HCT116 (cell line): ENCODE measurements around the gene CCDC107. TPM values are rescaled to one million over a fixed set of nuclear protein-coding genes. Genes with fewer than 3 reads are reported as not detected.

Experiments
- ATAC-seq: fragments of 200-7000 bp; cut with Tn5 transposase; 2 replicates; pipeline ENCODE4 v1.9.1; 2020; ENCODE audit warnings: mild to moderate bottlenecking, moderate library complexity
- BruUV-seq: library from RNA; stranded (reverse); fragments of 400-500 nt; replicated peaks from 2 replicates; lab custom pipeline; 2021; lab: Mats Ljungman, UMichigan
- CTCF ChIA-PET: fragments of 300-600 bp; sonication (Branson Sonifier 250); formaldehyde crosslinking; loops from one replicate; lab custom pipeline; 2021; ENCODE audit warnings: antibody characterized with exemption; lab: Charles Lee
- POLR2A ChIA-PET: fragments of 300-600, 350-600 bp; sonication (Branson Sonifier 250); formaldehyde crosslinking; loops from one replicate; lab custom pipeline; 2021; ENCODE audit warnings: antibody characterized with exemption; lab: Charles Lee
- RAD21 ChIA-PET, 2 experiments: fragments of 300-600 bp; sonication (Branson Sonifier 250); formaldehyde crosslinking; loops; one replicate each; lab custom pipeline; 2023; ENCODE audit warnings: low total read pairs in 2 of 2; ENCODE audit not compliant: uncharacterized antibody in 2 of 2, unreplicated experiment in 2 of 2, low non-redundant PET in 1 of 2; lab: Charles Lee
- DNase-seq: peaks from one replicate; pipeline ENCODE4 v3.0.0-alpha.2; 2010; ENCODE audit warnings: low read depth, low spot score
- H2AFZ ChIP-seq: fragments of 200-600 bp; shearing (Covaris generic), sonication (generic); 2 replicates; pipeline ENCODE4 v1.6.1; 2017; ENCODE audit warnings: low read depth, mixed run types, mixed read lengths, antibody characterized with exemption, low read length; ENCODE audit not compliant: poor library complexity, severe bottlenecking
- H3K27ac ChIP-seq: 2 replicates; pipeline ENCODE4 v1.5.1; 2012; ENCODE audit warnings: low read depth, low read length
- H3K27me3 ChIP-seq: fragments of 200-600 bp; sonication (generic); 2 replicates; pipeline ENCODE4 v1.6.1; 2016; ENCODE audit warnings: mixed run types, low read length, mixed read lengths; ENCODE audit not compliant: insufficient read depth
- H3K36me3 ChIP-seq, 2 experiments: fragments of 200-500 bp in 1 of 2; fragments of 200-600 bp in 1 of 2; sonication (Bioruptor generic) in 1 of 2; sonication (generic) in 1 of 2; 2 replicates each; pipeline versions ENCODE4 v1.5.1 to v1.6.1; 2014 to 2016; ENCODE audit warnings: low read length in 2 of 2, inconsistent platforms in 1 of 2, mixed read lengths in 1 of 2, mixed run types in 1 of 2; ENCODE audit not compliant: insufficient read depth in 2 of 2, control insufficient read depth in 1 of 2
- H3K4me1 ChIP-seq, 2 experiments: fragments of 200-600 bp in 1 of 2; sonication (generic) in 1 of 2; 2 replicates each; pipeline versions ENCODE4 v1.5.1 to v1.6.1; 2012 to 2017; ENCODE audit warnings: low read length in 2 of 2, inconsistent platforms in 1 of 2, mild to moderate bottlenecking in 1 of 2, mixed read lengths in 1 of 2, mixed run types in 1 of 2, moderate library complexity in 1 of 2; ENCODE audit not compliant: insufficient read depth in 2 of 2, control insufficient read depth in 1 of 2
- H3K4me2 ChIP-seq: fragments of 200-600 bp; sonication (generic); 2 replicates; pipeline ENCODE4 v1.6.1; 2017; ENCODE audit warnings: mixed run types, low read length, mixed read lengths
- H3K4me3 ChIP-seq, 2 experiments: fragments of 200-600 bp in 1 of 2; sonication (generic) in 1 of 2; replicated peaks in 1 of 2; 2 replicates each; pipeline ENCODE4 v1.5.1; 2011 to 2016; ENCODE audit warnings: low read length in 2 of 2, control low read depth in 1 of 2, low read depth in 1 of 2, mild to moderate bottlenecking in 1 of 2, mixed read lengths in 1 of 2, mixed run types in 1 of 2
- H3K79me2 ChIP-seq: fragments of 200-600 bp; sonication (generic); 2 replicates; pipeline ENCODE4 v1.6.1; 2017; ENCODE audit warnings: mild to moderate bottlenecking, mixed run types, low read length, moderate library complexity, mixed read lengths; ENCODE audit not compliant: insufficient read depth
- H3K9ac ChIP-seq: fragments of 200-600 bp; sonication (generic); 2 replicates; pipeline ENCODE4 v1.6.1; 2016; ENCODE audit warnings: low read length, mixed read lengths
- H3K9me2 ChIP-seq: fragments of 200-600 bp; sonication (generic), shearing (Covaris generic); 2 replicates; pipeline ENCODE4 v1.6.1; 2017; ENCODE audit warnings: mixed run types, mild to moderate bottlenecking, moderate library complexity; ENCODE audit not compliant: insufficient read depth
- H3K9me3 ChIP-seq, 2 experiments: fragments of 200-500 bp in 1 of 2; fragments of 200-600 bp in 1 of 2; sonication (Bioruptor generic) in 1 of 2; sonication (generic) in 1 of 2; 2 replicates each; pipeline ENCODE4 v1.6.1; 2014 to 2017; ENCODE audit warnings: low read length in 2 of 2, mixed read lengths in 2 of 2, inconsistent platforms in 1 of 2, low read depth in 1 of 2, mild to moderate bottlenecking in 1 of 2, mixed run types in 1 of 2, moderate library complexity in 1 of 2; ENCODE audit not compliant: control insufficient read depth in 1 of 2, insufficient read depth in 1 of 2
- H4K20me1 ChIP-seq: fragments of 200-600 bp; sonication (generic), shearing (Covaris generic); 2 replicates; pipeline ENCODE4 v1.6.1; 2017; ENCODE audit warnings: mixed run types, mild to moderate bottlenecking, moderate library complexity; ENCODE audit not compliant: insufficient read depth
- CBX3 ChIP-seq: IDR thresholded peaks from 2 replicates; pipeline ENCODE4 v1.6.1; 2012; ENCODE audit warnings: low read depth
- ELF1 ChIP-seq: IDR thresholded peaks from 2 replicates; pipeline ENCODE4 v1.6.1; 2012; ENCODE audit warnings: low read depth, borderline replicate concordance
- EZH2 ChIP-seq: fragments of 200-600 bp; sonication (generic); IDR thresholded peaks from 2 replicates; pipeline ENCODE4 v1.6.1; 2017; ENCODE audit warnings: antibody characterized with exemption, mixed run types
- EZH2phosphoT487 ChIP-seq: fragments of 200-600 bp; IDR thresholded peaks from 2 replicates; pipeline ENCODE4 v1.6.1; 2018; ENCODE audit warnings: antibody characterized with exemption, borderline replicate concordance
- POLR2AphosphoS5 ChIP-seq: IDR thresholded peaks from 2 replicates; pipeline ENCODE4 v1.6.1; 2011; ENCODE audit warnings: mild to moderate bottlenecking, low read depth, low read length, moderate library complexity
- intact Hi-C: fragments of 100-400 bp; cut with micrococcal nuclease; formaldehyde crosslinking; loops from 2 replicates; pipeline ENCODE4 v1.10.0; 2022
- total RNA-seq: library from RNA; stranded (reverse); gene quantifications from one replicate; pipeline ENCODE4 v1.2.1, GENCODE V29; 2021; ENCODE audit not compliant: unreplicated experiment
- TF ChIP-seq, protein P1 (sequence below), 3 experiments: fragments of 200-600 bp in 1 of 3; sonication (generic) in 1 of 3; IDR thresholded peaks in 2 of 3; conservative IDR thresholded peaks in 1 of 3; 2 replicates each; pipeline ENCODE4 v1.5.1; 2012 to 2017; ENCODE audit warnings: low read depth in 2 of 3, low read length in 2 of 3, antibody characterized with exemption in 1 of 3, borderline replicate concordance in 1 of 3, control low read depth in 1 of 3, mild to moderate bottlenecking in 1 of 3, mixed read lengths in 1 of 3, mixed run types in 1 of 3, moderate library complexity in 1 of 3; ENCODE audit not compliant: insufficient read depth in 1 of 3
- TF ChIP-seq, protein P2 (sequence below): IDR thresholded peaks from 2 replicates; pipeline ENCODE4 v1.6.1; 2012

CCDC107 gene
- total RNA-seq, 1 experiment from 2014 or later = 11.1 TPM

DNA sequence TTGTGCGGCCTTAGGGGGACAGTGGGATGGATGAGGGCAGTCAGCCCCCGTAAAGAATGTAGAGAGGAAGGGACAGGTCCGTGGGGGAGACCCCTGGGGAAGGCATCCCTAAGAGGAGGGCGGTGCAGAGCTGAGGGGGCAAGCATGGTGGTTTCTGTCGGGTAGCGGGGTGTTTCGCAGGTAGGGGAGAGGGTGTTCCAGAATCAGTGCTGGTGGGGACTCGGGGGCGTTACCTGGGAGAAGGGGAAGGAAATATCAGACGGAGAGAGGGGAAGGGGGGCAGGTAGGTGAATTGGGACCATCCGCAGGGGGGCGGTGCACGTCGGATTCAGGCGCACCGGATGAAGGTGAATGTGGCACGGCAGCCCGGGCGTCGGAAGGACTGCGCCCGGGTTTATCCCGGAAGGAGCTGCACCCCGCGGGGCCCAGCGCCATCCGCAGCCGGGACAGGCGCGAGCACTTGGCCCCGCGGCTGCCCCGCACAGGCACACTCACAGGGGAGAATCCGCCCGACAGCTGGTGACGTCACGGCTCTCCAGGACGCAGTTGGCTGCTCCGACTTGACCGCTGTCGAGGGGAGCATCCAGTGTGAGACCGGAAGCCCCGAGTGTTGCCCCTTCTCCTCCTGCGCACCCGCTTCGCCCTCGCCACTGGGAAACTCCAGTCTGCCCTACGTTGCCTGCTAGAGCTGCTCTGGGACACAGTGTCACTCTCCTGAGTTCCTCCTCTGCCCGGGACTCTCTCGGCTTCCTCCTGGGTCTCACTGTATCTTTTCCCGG lies 41.2 kb upstream of the CCDC107 start:
- POLR2A ChIA-PET = no interaction called here
- ATAC-seq = no peak
- H3K4me3 ChIP-seq = no peak overlapping the region

More for the DNA sequence above, 41.2 kb upstream of the CCDC107 start:
- no peaks in the 10 kb centered on the region for H3K79me2 ChIP-seq
- ChIA-PET RAD21 (no interaction called here), CTCF (no interaction called here)
- no peaks in the 10 kb centered on the region for H3K9me2 ChIP-seq
- H2AFZ ChIP-seq = no peak overlapping the region
- H3K4me1 ChIP-seq = no peaks in the 10 kb centered on the region
- BruUV-seq = no TSS peak
- H4K20me1 ChIP-seq = no peaks in the 10 kb centered on the region
- H3K36me3 ChIP-seq = no peaks in the 10 kb centered on the region
- H3K27me3 ChIP-seq = no peaks in the 10 kb centered on the region
- DNase-seq = no peak
- intact Hi-C loops = no loop called here
- no peak overlapping the region for H3K9ac ChIP-seq
- no peak overlapping the region for H3K4me2 ChIP-seq
- TF ChIP-seq EZH2phosphoT487 (no peak), CBX3 (no peak), POLR2AphosphoS5 (no peak), ELF1 (no peak), EZH2 (no peak)
- TF ChIP-seq, protein P1, sequence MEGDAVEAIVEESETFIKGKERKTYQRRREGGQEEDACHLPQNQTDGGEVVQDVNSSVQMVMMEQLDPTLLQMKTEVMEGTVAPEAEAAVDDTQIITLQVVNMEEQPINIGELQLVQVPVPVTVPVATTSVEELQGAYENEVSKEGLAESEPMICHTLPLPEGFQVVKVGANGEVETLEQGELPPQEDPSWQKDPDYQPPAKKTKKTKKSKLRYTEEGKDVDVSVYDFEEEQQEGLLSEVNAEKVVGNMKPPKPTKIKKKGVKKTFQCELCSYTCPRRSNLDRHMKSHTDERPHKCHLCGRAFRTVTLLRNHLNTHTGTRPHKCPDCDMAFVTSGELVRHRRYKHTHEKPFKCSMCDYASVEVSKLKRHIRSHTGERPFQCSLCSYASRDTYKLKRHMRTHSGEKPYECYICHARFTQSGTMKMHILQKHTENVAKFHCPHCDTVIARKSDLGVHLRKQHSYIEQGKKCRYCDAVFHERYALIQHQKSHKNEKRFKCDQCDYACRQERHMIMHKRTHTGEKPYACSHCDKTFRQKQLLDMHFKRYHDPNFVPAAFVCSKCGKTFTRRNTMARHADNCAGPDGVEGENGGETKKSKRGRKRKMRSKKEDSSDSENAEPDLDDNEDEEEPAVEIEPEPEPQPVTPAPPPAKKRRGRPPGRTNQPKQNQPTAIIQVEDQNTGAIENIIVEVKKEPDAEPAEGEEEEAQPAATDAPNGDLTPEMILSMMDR (IDR thresholded peaks at IDR 0.05 in 2 of 3, conservative IDR thresholded peaks at IDR 0.05 in 1 of 3; ENCODE audit: borderline replicate concordance in 1 of 3, insufficient read depth in 1 of 3, low read depth in 2 of 3, low read length in 2 of 3) = no peak
- TF ChIP-seq, protein P2, sequence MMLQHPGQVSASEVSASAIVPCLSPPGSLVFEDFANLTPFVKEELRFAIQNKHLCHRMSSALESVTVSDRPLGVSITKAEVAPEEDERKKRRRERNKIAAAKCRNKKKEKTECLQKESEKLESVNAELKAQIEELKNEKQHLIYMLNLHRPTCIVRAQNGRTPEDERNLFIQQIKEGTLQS = no peak
- TF ChIP-seq, all 23 proteins: peak for 0
- Histone ChIP-seq H3K9me3 (no peaks in the 10 kb centered on the region), H3K27ac (no peak overlapping the region)
